Measurements from ENCODE around the gene KCNG1. TPM values are rescaled to one million over a fixed set of nuclear protein-coding genes. Genes with fewer than 3 reads are reported as not detected.
"Not testable (repeated sequence)": the region's sequence is repeated elsewhere in the genome, so short reads cannot be mapped to it uniquely, and the experiment has no call there.

Gene KCNG1
- total RNA-seq, 6 experiments from 2014 or later = 3.0 to 5.4 (median 3.5) TPM

- TF ChIP-seq, protein P1, sequence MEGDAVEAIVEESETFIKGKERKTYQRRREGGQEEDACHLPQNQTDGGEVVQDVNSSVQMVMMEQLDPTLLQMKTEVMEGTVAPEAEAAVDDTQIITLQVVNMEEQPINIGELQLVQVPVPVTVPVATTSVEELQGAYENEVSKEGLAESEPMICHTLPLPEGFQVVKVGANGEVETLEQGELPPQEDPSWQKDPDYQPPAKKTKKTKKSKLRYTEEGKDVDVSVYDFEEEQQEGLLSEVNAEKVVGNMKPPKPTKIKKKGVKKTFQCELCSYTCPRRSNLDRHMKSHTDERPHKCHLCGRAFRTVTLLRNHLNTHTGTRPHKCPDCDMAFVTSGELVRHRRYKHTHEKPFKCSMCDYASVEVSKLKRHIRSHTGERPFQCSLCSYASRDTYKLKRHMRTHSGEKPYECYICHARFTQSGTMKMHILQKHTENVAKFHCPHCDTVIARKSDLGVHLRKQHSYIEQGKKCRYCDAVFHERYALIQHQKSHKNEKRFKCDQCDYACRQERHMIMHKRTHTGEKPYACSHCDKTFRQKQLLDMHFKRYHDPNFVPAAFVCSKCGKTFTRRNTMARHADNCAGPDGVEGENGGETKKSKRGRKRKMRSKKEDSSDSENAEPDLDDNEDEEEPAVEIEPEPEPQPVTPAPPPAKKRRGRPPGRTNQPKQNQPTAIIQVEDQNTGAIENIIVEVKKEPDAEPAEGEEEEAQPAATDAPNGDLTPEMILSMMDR (IDR thresholded peaks at IDR 0.05) = peak; percentile 98
- Mint-ChIP-seq H3K4me1 (ENCODE audit: low read depth) (peaks cover 55% of the 10 kb centered on the region), H3K27ac (peak overlapping the region; percentile 97), H3K9me3 (no peaks in the 10 kb centered on the region), H3K4me3 (peak overlapping the region; percentile 52; the same call in 1 of the 2 replicates), H3K27me3 (ENCODE audit: insufficient read depth) (peaks cover 5% of the 10 kb centered on the region), H3K36me3 (ENCODE audit: low read depth) (no peaks in the 10 kb centered on the region)
- DNase-seq = peak; percentile 71
Observed at GRCh38 chr20:50980851-50981713, 41.8 kb downstream of the KCNG1 start.

DNA sequence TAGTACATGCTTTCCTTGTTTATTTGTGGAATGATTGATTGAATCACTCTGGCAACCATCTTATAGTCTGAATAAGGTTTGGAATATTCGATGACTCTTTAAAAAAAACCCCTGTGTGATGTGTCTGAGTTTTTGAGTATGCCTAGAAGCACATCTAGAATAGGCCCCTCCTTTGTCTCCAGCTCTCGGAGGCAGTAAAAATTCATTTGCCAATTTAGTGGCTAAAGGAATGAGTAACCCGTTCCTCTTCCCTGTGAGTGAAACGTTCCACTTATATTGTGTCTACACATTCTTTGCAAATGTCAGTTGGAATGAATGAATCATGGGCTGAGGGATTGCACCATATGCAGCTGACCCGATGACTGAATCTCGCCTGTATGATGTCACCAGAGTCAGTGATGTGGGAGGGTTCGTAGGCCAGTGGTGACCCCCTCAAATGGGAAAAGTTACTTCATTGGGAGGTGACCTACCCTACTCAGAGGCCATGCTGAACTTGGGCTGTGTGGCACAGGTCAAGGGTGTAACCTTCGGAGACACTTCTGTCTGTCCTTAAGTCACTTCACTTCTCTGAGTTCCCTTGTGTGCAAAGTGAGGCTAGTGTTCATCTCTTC lies 42.7 kb downstream of the KCNG1 start:
- Mint-ChIP-seq H3K4me1 (ENCODE audit: low read depth) (peaks cover 55% of the 10 kb centered on the region), H3K36me3 (ENCODE audit: low read depth) (no peaks in the 10 kb centered on the region), H3K27ac (peak overlapping the region; percentile 97), H3K9me3 (no peaks in the 10 kb centered on the region), H3K4me3 (peak overlapping the region; percentile 55), H3K27me3 (ENCODE audit: insufficient read depth) (peaks cover 5% of the 10 kb centered on the region)
- TF ChIP-seq, protein P1 (IDR thresholded peaks at IDR 0.05) = no peak
- peak; percentile 100 for DNase-seq

- not testable (repeated sequence) for H3K4me3 Mint-ChIP-seq; DNase-seq; H3K9me3 Mint-ChIP-seq; H3K36me3 Mint-ChIP-seq (ENCODE audit: low read depth); H3K27me3 Mint-ChIP-seq (ENCODE audit: insufficient read depth)
- peak overlapping the region; percentile 97 for H3K27ac Mint-ChIP-seq
- H3K4me1 Mint-ChIP-seq (ENCODE audit: low read depth) = peaks cover 55% of the 10 kb centered on the region
Observed at GRCh38 chr20:50978533-50978932, 44.4 kb downstream of the KCNG1 start.

DNA sequence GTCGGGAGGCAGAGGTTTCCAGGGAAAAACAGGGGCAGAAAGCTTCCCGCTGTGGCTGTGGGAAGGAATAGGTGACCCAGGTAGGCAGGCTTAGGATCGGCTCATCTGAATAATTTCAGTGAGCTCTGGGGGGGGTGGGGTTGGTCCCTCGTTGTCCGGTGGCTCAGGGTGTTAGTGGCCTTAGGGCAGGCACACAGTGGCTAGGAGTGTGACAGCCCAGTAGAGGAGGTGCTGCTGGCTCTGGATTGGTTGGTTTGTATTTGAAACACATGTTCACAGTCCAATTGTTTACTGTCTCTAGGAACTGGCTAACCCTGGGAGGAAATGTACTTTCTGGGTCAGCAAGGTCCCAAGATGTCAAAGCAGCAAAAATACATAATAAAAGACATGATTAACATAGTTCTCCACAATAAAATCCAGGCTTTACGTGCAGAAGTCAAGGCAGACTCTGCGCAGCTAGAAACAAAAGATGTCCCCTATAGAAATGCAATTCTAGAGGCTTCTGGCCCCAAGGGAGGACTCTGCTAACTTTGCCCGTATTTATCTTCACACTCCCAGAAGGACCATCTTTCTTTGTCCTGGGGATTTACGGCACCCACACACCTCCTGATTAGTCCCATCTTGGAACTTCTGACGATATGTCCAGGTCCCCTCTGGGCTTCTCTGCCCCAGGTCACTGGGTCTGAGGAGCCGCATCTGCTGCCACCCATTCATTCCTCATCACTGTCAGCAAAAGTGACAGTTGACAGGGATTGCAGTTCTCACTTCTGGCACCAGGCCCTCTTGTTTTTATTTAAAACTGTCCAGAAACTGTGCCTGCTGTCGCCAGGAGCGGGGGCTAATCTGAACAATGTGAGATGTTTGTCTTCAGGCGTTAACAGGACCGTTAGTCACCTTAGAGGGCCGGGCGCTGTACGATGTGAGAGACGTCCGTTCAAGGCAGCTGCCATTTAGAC lies 45.6 kb downstream of the KCNG1 start:
- peaks cover 5% of the 10 kb centered on the region for H3K27me3 Mint-ChIP-seq (ENCODE audit: insufficient read depth)
- H3K4me1 Mint-ChIP-seq (ENCODE audit: low read depth) = peaks cover 44% of the 10 kb centered on the region
- H3K36me3 Mint-ChIP-seq (ENCODE audit: low read depth) = peaks cover 5% of the 10 kb centered on the region; the same call in 1 of the 2 replicates
- H3K27ac Mint-ChIP-seq = no peak overlapping the region
- no peak for DNase-seq
- no peaks in the 10 kb centered on the region for H3K9me3 Mint-ChIP-seq
- TF ChIP-seq, protein P1 (IDR thresholded peaks at IDR 0.05) = no peak
- no peak overlapping the region for H3K4me3 Mint-ChIP-seq

DNA sequence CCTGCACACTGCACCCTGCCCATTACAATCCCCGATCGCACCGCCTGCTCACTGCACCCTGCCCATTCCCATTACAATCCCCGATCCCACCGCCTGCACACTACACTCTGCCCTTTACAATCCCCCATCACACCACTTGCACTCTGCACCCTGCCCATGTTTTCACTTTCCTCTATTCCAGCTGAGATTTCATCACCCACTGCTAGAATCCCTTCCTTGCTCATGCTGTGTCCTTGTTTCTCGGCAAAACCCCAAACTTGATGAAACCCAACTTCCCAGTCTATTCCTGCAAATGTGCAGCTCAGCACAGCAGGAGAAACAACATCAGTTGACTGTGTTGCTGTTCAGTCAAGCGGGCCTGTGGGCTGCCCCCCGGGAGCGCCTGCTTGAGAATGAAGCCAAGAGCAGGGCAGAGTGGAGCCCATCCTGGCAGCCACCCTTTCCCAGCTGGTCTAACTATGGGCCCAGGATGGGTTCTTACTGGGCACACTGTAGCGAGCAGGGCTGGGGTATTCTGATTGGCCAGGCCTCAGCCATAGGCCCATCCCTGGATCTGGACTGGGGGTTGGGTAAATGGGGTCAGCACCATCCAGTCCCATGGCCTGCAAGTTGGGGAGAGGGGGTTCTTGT lies 47.1 kb downstream of the KCNG1 start:
- Mint-ChIP-seq H3K9me3 (no peaks in the 10 kb centered on the region), H3K36me3 (ENCODE audit: low read depth) (peaks cover 5% of the 10 kb centered on the region; the same call in 1 of the 2 replicates), H3K27me3 (ENCODE audit: insufficient read depth) (peaks cover 9% of the 10 kb centered on the region), H3K27ac (no peak overlapping the region; the same call in 1 of the 2 replicates), H3K4me1 (ENCODE audit: low read depth) (peaks cover 31% of the 10 kb centered on the region), H3K4me3 (no peak overlapping the region)
- TF ChIP-seq, protein P1 (IDR thresholded peaks at IDR 0.05) = no peak
- DNase-seq = no peak
